Ovary (tissue), 3 donors: Measurements from ENCODE around the gene DCLK3.

Source experiments
- CTCF ChIP-seq, 3 donors: fragments of 450-650 bp in 2 of 3; fragments of 200-600 bp in 1 of 3; IDR thresholded peaks; one replicate each; pipeline versions ENCODE4 v1.5.1 to v1.8.0; 2016 to 2022; ENCODE audit warnings: antibody characterized with exemption in 3 of 3, mild to moderate bottlenecking in 1 of 3
- POLR2A ChIP-seq: fragments of 450-650 bp; IDR thresholded peaks from one replicate; pipeline ENCODE4 v1.6.1; 2017; ENCODE audit warnings: antibody characterized with exemption, mild to moderate bottlenecking, moderate library complexity
- donor health status: DM: no; HTN: no; CAD: no.

GRCh38 chr3:36751326-36751725 is 13.0 kb downstream of the DCLK3 start:
- TF ChIP-seq CTCF (IDR thresholded peaks at IDR 0.05) (no peak), POLR2A (no peak)
